SU-DHL-6 (cell line): Measurements from ENCODE around the gene TMEM182.

Experiments used
- H2AFZ ChIP-seq: fragments of 200-600 bp; sonication (generic); 2 replicates; pipeline ENCODE4 v1.6.1; 2014; ENCODE audit warnings: low read depth, mild to moderate bottlenecking, moderate library complexity, mixed read lengths, antibody characterized with exemption, low read length; ENCODE audit not compliant: severe bottlenecking
- H3F3A ChIP-seq: fragments of 200-600 bp; shearing (Covaris generic); 2 replicates; pipeline ENCODE4 v1.6.0; 2016; ENCODE audit warnings: antibody characterized with exemption, mild to moderate bottlenecking; ENCODE audit not compliant: insufficient read depth
- H3K27ac ChIP-seq: fragments of 200-600 bp; sonication (generic); 2 replicates; pipeline ENCODE4 v1.5.1; 2016; ENCODE audit warnings: low read depth, mild to moderate bottlenecking, low read length, moderate library complexity, mixed read lengths
- H3K27me3 ChIP-seq: fragments of 200-600 bp; sonication (generic), shearing (Covaris generic); 2 replicates; pipeline ENCODE4 v1.6.0; 2014; ENCODE audit warnings: mild to moderate bottlenecking, low read length
- H3K36me3 ChIP-seq: fragments of 200-600 bp; sonication (generic); 2 replicates; pipeline ENCODE4 v1.6.1; 2014; ENCODE audit warnings: mild to moderate bottlenecking, low read length, mixed read lengths
- H3K4me2 ChIP-seq: fragments of 300-600, 200-600 bp; shearing (Covaris generic), sonication (generic); 2 replicates; pipeline ENCODE4 v1.6.0; 2014; ENCODE audit warnings: low read length, low read depth, mild to moderate bottlenecking; ENCODE audit not compliant: poor library complexity, severe bottlenecking
- H3K4me3 ChIP-seq: fragments of 200-600 bp; sonication (generic); 2 replicates; pipeline ENCODE4 v1.5.1; 2014; ENCODE audit warnings: antibody characterized with exemption, low read length, mild to moderate bottlenecking, mixed read lengths; ENCODE audit not compliant: insufficient read depth, poor library complexity, severe bottlenecking
- H3K79me2 ChIP-seq: fragments of 200-600 bp; sonication (generic); 2 replicates; pipeline ENCODE4 v1.6.1; 2014; ENCODE audit warnings: mild to moderate bottlenecking, low read length, moderate library complexity; ENCODE audit not compliant: insufficient read depth
- H3K9ac ChIP-seq: fragments of 200-600 bp; sonication (generic); 2 replicates; pipeline ENCODE4 v1.7.0; 2014; ENCODE audit warnings: mild to moderate bottlenecking, low read length
- H3K9me2 ChIP-seq: fragments of 200-600 bp; sonication (generic); replicated peaks from 2 replicates; pipeline ENCODE4 v1.6.1; 2014; ENCODE audit warnings: low read length; ENCODE audit not compliant: insufficient read depth
- H3K9me3 ChIP-seq: fragments of 200-600 bp; sonication (generic); 2 replicates; pipeline ENCODE4 v1.6.1; 2014; ENCODE audit warnings: low read length, mixed read lengths; ENCODE audit not compliant: insufficient read depth
- H4K20me1 ChIP-seq: fragments of 200-600 bp; sonication (generic); 2 replicates; pipeline ENCODE4 v1.6.1; 2014; ENCODE audit warnings: low read depth, mild to moderate bottlenecking, antibody characterized with exemption, low read length, moderate library complexity, mixed read lengths
- CTCF ChIP-seq: fragments of 200-600 bp; sonication (generic); IDR thresholded peaks from one replicate; pipeline ENCODE4 v1.5.1; 2017; ENCODE audit warnings: antibody characterized with exemption, mild to moderate bottlenecking, low read length, moderate library complexity; ENCODE audit not compliant: insufficient read depth, poor library complexity, severe bottlenecking
- EZH2phosphoT487 ChIP-seq: fragments of 200-600 bp; sonication (generic), shearing (Covaris generic); conservative IDR thresholded peaks from 2 replicates; pipeline ENCODE4 v1.6.1; 2018; ENCODE audit warnings: mild to moderate bottlenecking, antibody characterized with exemption, low read length, moderate library complexity, mixed read lengths

TMEM182 gene

GRCh38 chr2:102815285-102815684, 53.5 kb downstream of the TMEM182 start:
- Histone ChIP-seq H2AFZ (no peak overlapping the region), H3F3A (no peaks in the 10 kb centered on the region), H3K79me2 (no peaks in the 10 kb centered on the region), H3K9ac (no peak overlapping the region), H4K20me1 (no peaks in the 10 kb centered on the region), H3K4me2 (no peak overlapping the region), H3K9me2 (no peaks in the 10 kb centered on the region), H3K27ac (no peak overlapping the region), H3K9me3 (no peaks in the 10 kb centered on the region), H3K4me3 (no peak overlapping the region), H3K27me3 (no peaks in the 10 kb centered on the region), H3K36me3 (no peaks in the 10 kb centered on the region)
- TF ChIP-seq CTCF (no peak), EZH2phosphoT487 (no peak)

GRCh38 chr2:102826904-102827303, 65.1 kb downstream of the TMEM182 start:
- no peak overlapping the region for H3K9ac ChIP-seq
- no peaks in the 10 kb centered on the region for H3K9me3 ChIP-seq
- no peak overlapping the region for H3K4me2 ChIP-seq
- H4K20me1 ChIP-seq = no peaks in the 10 kb centered on the region
- H3F3A ChIP-seq = no peaks in the 10 kb centered on the region
- no peaks in the 10 kb centered on the region for H3K9me2 ChIP-seq
- H2AFZ ChIP-seq = no peak overlapping the region
- H3K36me3 ChIP-seq = no peaks in the 10 kb centered on the region
- no peak overlapping the region for H3K4me3 ChIP-seq
- H3K27ac ChIP-seq = no peak overlapping the region
- no peaks in the 10 kb centered on the region for H3K79me2 ChIP-seq
- no peak for TF ChIP-seq EZH2phosphoT487
- H3K27me3 ChIP-seq = no peaks in the 10 kb centered on the region

DNA sequence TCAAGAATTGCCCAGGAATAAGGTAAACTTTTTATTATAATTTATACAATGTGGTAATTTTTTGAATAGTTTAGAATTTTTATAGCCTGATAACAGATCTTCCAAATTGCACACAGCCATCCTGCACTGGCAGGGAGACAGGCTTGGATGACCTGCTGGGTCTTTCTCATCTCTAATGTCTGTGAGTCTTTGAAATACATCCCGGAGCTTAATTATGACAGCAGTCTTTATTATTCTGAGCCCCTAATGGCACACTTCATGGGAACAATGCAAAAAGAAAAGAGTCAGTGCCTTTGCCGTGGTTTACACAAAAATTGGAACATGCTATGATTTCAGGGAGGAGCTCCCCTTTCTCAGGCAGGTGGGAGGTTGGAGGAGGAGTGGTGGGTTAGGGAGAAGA, 71.0 kb downstream of the TMEM182 start:
- no peaks in the 10 kb centered on the region for H3K79me2 ChIP-seq
- H3K4me2 ChIP-seq = no peak overlapping the region
- TF ChIP-seq EZH2phosphoT487 (no peak), CTCF (no peak)
- H3K9me3 ChIP-seq = no peaks in the 10 kb centered on the region
- no peaks in the 10 kb centered on the region for H3K27me3 ChIP-seq
- no peak overlapping the region for H3K9ac ChIP-seq
- no peak overlapping the region for H2AFZ ChIP-seq
- no peaks in the 10 kb centered on the region for H3K9me2 ChIP-seq
- H3K27ac ChIP-seq = no peak overlapping the region
- no peaks in the 10 kb centered on the region for H3F3A ChIP-seq
- no peak overlapping the region for H3K4me3 ChIP-seq
- no peaks in the 10 kb centered on the region for H3K36me3 ChIP-seq
- no peaks in the 10 kb centered on the region for H4K20me1 ChIP-seq

DNA sequence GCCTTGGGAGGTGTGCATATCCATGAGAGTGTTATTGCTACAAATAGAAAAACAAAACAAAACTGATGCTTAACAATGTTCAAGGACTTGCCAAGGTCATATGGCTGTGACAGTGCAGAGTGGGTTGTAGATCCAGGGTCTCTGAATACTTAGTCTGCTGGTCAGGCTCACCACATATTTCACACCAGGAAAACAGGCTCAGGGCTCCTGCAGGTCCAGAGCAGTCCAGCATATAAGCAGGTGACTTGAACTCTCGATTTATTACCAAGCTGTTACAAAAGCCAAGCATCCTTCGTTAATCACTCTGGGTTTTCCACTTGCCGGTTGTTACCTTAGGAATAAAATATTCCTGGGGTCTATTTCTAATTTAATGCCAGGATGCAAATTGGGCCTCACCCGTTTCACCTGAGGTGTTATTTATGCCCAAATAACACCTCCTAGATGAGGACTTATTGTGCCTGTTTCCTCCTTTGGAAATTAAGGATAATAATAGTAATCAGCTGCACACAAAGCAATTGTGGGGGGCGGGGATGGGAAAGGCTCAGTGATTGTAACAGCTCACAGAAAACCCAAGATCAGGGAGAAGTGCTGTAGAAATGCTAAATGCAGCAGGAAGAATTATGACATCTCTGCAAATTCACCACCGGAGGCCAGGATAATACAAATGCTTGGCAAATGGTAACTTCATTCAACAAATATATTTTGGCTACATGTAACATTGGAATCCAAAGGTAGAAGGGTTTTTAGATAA, 72.9 kb downstream of the TMEM182 start:
- Histone ChIP-seq H3K27me3 (no peaks in the 10 kb centered on the region), H3K79me2 (no peaks in the 10 kb centered on the region), H3K36me3 (no peaks in the 10 kb centered on the region), H3K9ac (no peak overlapping the region), H3K9me2 (no peaks in the 10 kb centered on the region), H4K20me1 (no peaks in the 10 kb centered on the region), H3K4me2 (no peak overlapping the region), H3K9me3 (no peaks in the 10 kb centered on the region), H3F3A (no peaks in the 10 kb centered on the region), H3K4me3 (no peak overlapping the region), H3K27ac (no peak overlapping the region), H2AFZ (no peak overlapping the region)
- TF ChIP-seq CTCF (no peak), EZH2phosphoT487 (no peak)
